Bronchial epithelial cell (primary cell): ENCODE data around the gene AKAP3. TPM values are rescaled to one million over a fixed set of nuclear protein-coding genes. Genes with fewer than 3 reads are reported as not detected.

Experiments
- DNase-seq: peaks from one replicate; pipeline ENCODE4 v3.0.0-alpha.2; 2010; ENCODE audit warnings: low read depth
- FAIRE-seq: peaks from 2 replicates; lab custom pipeline; 2011; peaks lifted over from hg19 to GRCh38; lab: Jason Lieb, UNC
- H3K27me3 ChIP-seq: 2 replicates; pipeline ENCODE4 v1.5.1; 2011; ENCODE audit warnings: low read length; ENCODE audit not compliant: control insufficient read depth, insufficient read depth
- H3K36me3 ChIP-seq: 2 replicates; pipeline ENCODE4 v1.5.1; 2011; ENCODE audit warnings: low read length; ENCODE audit not compliant: control insufficient read depth, insufficient read depth
- H3K4me3 ChIP-seq: 2 replicates; pipeline ENCODE4 v1.5.1; 2011; ENCODE audit warnings: mild to moderate bottlenecking, low read depth, low read length, control low read depth
- CTCF ChIP-seq: IDR thresholded peaks from 2 replicates; pipeline ENCODE4 v1.5.1; 2011; ENCODE audit warnings: mild to moderate bottlenecking, moderate library complexity, low read length, control low read depth, inconsistent platforms; ENCODE audit not compliant: insufficient read depth, severe bottlenecking
- total RNA-seq: library from RNA; depleted of rRNA; stranded (reverse); fragments of >200 nt; gene quantifications from 2 replicates; pipeline ENCODE4 v1.2.1, GENCODE V29; 2014

Gene AKAP3
- total RNA-seq, 1 donor from 2014 or later, result 0.53 TPM

- no peak for FAIRE-seq
- no peak for TF ChIP-seq CTCF
- Histone ChIP-seq H3K36me3 (peaks cover 12% of the 10 kb centered on the region), H3K27me3 (no peaks in the 10 kb centered on the region), H3K4me3 (no peak overlapping the region)
- DNase-seq, result no peak
These were observed 16.4 kb upstream of the AKAP3 start for GRCh38 chr12:4665236-4665635.

GRCh38 chr12:4663971-4664505, 15.2 kb upstream of the AKAP3 start:
- Histone ChIP-seq H3K27me3 (no peaks in the 10 kb centered on the region), H3K36me3 (peaks cover 19% of the 10 kb centered on the region), H3K4me3 (no peak overlapping the region)
- DNase-seq, result peak; percentile 68
- no peak for TF ChIP-seq CTCF
- peak; percentile 83 for FAIRE-seq

DNA sequence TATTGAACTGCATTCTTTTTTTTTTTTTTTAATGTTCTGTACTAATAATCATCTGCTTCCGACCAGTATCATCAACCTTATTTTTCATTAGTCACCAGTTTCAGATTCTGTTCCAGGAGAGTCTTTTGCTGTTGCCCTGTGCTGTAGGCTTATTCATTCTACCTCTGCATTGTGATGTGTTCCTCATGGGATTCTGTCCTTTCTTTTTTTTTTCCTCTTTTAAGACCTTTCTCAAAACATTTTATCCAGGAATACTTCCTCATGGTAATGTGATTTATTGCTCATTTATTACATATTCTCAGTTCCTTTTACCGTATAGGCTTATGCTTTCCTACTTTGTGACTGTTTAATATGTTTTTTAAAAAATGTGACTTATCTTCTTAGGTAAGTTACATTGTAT, 4.8 kb upstream of the AKAP3 start:
- TF ChIP-seq CTCF, result no peak
- DNase-seq (no peak), FAIRE-seq (no peak)

DNA sequence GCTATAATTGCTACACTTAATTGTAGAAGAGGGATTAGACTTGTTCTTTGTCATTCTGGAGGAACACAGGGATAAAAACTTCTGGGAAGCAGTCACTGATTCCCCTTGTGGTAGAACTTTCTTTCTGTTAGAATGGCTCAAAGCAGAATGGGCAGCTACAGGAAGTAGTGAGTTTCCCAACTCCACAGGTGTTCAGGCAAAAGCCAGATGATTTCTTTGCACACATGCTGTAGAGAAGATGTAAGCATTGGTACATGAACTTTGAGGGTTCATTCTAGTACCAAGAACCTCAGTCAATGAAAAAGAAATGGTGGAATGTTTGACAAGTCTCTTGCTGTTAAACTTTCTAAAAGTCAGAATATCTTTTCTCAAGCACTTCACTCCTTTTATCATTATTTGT, 4.4 kb upstream of the AKAP3 start:
- no peaks in the 10 kb centered on the region for H3K27me3 ChIP-seq
- H3K4me3 ChIP-seq, result no peak overlapping the region
- FAIRE-seq (no peak), DNase-seq (no peak)
- peaks cover 12% of the 10 kb centered on the region for H3K36me3 ChIP-seq
- TF ChIP-seq CTCF, result no peak

More for the DNA sequence above, 4.8 kb upstream of the AKAP3 start:
- no peaks in the 10 kb centered on the region for H3K27me3 ChIP-seq
- H3K36me3 ChIP-seq, result peaks cover 12% of the 10 kb centered on the region
- H3K4me3 ChIP-seq, result no peak overlapping the region

- no peak for DNase-seq
- no peaks in the 10 kb centered on the region for H3K27me3 ChIP-seq
- TF ChIP-seq CTCF, result no peak
- peaks cover 2% of the 10 kb centered on the region for H3K36me3 ChIP-seq
- FAIRE-seq, result no peak
- peak overlapping the region; percentile 88 for H3K4me3 ChIP-seq
These were observed 459 bp upstream of the AKAP3 start for GRCh38 chr12:4649358-4649661.

DNA sequence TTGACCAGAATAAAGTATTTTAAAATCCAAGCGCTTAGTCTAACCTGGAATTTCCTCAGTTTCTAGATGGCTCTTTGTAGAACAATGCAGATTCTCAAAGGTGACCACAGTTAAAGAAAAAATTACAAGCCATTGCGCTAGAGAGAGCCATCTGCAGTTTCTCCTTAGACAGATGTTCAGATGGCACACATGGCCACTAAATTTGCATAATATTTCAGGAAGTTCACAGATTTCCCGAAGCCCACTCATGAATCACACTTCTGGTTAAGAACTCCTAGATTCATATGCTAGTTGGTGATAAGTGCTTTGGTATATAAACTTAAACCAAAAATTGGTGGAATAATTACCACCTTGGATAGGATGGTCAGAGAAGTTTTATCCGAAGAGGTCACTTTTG, 749 bp downstream of the AKAP3 start:
- Histone ChIP-seq H3K27me3 (no peaks in the 10 kb centered on the region), H3K4me3 (peak overlapping the region; percentile 88), H3K36me3 (no peaks in the 10 kb centered on the region)
- FAIRE-seq (no peak), DNase-seq (peak; percentile 24)
- TF ChIP-seq CTCF, result no peak
